GM19025 (cell line): ENCODE measurements around the gene SPEF1.
A peak's percentile ranks its signal among the peaks of the same experiment; 100 is the strongest.
"Not testable (repeated sequence)": the region's sequence is repeated elsewhere in the genome, so short reads cannot be mapped to it uniquely, and the experiment has no call there.

ENCODE experiments used
- ATAC-seq: cut with Tn5 transposase; IDR thresholded peaks from one replicate; pipeline ENCODE4 v1.9.1; 2021; ENCODE audit warnings: mild to moderate bottlenecking, low read depth, moderate library complexity; ENCODE audit not compliant: unreplicated experiment

The SPEF1 gene, protein sequence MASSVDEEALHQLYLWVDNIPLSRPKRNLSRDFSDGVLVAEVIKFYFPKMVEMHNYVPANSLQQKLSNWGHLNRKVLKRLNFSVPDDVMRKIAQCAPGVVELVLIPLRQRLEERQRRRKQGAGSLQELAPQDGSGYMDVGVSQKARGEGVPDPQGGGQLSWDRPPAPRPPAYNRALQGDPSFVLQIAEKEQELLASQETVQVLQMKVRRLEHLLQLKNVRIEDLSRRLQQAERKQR

DNA sequence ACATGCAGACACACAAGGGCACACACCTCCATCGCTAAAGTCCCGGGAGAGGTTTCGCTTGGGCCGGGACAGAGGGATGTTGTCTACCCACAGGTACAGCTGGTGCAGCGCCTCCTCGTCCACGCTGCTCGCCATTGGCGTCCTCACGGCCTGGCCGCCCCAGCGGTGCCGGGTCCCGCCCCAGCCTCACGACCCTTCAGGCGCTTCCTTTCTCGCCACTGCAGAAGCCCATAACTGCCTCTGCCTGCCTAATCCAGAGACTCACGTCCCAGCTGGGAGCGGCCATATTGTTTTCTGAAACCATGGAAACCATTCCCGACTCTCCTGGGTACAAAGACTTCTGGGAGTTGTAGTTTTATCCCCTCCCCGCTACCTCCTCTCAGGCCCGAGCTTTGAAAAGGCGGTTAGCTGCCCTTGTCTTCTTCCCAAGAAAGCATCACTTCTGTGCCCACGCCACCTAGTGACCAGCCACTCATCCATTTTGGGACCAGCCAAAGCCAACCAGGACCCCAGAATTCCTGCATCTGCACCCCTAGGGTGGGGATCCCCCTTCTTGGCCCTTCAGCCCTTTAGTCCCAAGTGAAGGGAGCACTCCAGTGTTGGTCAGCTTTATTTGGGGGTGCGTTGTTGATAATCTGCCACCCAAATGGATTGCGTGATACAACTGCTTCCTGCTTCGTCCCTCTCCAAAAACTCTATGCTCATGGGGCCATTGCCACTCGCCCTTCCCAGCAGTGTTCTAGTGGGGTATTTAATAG lies at the start of gene SPEF1:
Gene SPEF1 (minus strand): TSS at position 296 of the 758 bp plus-strand sequence. CDS start 161 bp downstream, at position 135.
- peak; percentile 54 for ATAC-seq

DNA sequence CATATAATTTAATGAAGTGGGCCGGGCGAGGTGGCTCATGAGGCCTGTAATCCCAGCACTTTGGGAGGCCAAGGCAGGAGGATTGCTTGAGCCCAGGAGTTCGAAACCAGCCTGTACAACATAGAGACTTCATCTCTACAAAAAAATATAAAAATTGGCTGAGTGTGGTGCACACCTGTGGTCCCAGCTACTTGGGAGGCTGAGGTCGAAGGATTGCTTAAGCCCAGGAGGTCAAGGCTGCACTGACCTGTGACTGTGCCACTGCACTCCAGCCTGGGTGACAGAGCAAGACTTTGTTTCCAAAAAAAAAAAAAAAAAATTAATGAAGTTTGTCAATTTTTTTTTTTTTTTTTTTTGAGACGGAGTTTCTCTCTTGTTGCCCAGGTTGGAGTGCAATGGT lies 48.6 kb upstream of the SPEF1 start:
- ATAC-seq, result not testable (repeated sequence)

DNA sequence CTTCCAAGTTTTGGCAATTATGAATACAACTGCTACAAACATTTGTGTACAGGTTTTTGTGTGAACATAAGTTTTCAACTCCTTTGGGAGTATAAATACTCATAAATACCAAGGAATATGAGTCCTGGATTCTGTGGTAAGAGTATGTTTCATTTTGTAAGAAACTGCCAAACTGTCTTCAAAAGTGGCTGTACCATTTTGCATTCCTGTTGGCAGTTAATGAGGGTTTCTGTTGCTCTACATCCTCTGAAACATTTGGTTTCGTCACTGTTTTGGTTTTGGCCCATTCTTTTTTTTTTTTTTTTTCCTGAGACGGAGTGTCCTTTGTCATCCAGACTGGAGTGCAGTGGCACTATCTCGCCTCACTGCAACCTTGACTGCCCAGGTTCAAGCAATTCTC lies 47.5 kb upstream of the SPEF1 start:
- ATAC-seq, result no peak

DNA sequence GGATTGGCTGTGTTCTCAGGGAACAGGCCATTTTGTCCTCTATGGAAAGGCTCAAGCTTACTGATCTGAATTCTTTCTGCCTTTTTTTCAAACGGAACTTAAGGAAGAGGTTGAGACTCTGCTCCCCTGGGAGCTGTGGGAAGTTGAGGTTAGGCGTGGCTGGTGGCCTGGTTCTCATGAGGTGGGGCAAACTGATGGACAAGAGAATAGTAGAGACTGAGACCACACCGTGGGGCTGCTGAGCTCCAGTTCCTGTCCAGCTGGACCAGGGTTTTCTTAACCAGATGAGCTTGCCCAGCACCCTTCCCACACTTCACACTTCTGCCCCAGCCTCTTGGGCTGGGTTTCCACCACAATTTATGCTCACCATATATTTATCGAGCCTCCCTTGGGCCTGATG lies 45.2 kb upstream of the SPEF1 start:
- no peak for ATAC-seq

DNA sequence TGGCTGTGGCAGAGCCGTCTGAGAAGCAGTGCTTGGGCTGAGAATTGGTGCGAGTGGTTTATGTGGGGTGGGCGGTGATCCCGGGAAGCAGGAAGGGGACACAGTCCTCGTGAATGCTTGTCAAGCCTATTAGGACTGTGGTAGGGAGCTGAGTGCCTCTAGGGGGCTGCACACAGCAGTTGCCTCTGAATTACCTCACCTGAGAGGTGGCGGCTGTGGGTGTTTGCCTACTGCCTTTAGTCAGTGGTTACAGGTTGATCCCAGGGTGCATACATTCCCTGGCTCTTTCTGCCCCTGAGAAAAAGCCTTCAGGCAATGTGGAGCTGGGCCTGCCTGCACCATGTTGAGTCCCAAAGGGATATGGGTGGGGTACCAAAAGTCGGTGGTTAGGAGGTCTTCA lies 44.3 kb upstream of the SPEF1 start:
- ATAC-seq, result no peak

DNA sequence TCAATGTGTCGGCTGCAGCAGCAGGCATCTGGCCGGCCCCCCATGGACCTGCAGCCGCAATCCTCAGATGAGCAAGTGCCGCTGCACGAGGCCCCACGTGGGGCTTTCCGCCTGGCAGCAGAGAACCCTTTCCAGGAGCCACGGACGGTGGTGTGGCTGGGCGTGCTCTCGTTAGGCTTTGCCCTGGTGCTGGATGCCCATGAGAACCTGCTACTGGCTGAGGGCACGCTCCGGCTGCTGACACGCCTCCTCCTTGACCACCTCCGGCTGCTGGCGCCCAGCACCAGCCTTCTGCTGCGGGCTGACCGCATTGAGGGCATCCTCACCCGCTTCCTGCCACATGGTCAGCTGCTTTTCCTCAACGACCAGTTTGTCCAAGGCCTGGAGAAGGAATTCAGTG lies 42.6 kb upstream of the SPEF1 start:
- ATAC-seq, result no peak

DNA sequence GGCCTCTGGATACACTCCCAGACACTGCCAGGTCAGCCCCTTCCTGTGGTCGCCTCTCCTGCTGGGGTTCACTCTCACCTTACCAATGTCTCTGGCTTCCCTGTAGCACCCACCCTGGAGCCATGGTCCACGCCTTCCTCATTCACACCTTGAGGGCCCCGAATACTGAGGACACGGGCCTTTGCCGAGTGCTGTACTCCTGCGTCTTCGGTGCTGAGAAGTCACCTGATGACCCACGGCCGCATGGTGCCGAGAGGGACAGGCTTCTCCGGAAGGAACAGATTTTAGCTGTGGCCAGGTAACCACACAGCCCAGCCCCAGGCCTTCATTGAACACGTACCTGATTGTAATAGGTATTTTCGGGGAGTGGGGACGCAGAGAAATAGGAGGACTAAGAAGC lies 40.7 kb upstream of the SPEF1 start:
- ATAC-seq, result no peak

DNA sequence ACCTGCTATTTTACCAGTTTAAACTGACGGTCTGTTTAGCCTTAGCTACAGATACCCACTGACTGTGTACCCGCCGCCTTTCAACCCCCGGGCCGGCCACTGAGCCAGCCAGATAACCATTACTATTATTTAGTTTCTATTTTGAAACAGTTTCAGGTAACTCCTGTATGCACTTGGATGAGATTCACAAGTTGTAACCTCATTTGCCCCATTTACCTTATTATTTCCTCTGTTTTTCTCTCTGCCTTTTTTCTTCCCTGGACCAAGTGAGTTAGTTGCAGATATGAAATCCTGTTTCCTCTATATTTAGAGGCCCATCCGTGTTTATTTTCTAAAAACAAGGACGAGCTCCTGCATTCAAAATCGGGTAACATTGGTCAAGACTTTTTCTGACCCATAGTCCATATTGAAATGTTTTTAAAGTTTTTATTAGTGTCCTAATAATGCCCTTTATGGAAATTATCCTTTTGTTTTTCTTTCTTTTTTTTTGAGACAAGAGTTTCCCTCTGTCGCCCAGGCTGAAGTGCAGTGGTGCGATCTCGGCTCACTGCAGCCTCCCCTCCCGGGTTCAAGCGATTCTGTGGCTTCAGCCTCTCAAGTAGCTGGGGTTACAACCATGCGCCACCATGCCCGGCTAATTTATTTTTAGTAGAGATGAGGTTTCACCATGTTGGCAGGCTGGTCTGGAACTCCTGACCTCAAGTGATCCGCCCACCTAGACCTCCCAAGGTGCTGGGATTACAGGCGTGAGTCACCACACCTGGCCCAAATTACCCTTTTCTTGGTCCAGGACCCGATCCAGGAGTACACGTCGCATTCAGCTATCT lies 39.9 kb upstream of the SPEF1 start:
- ATAC-seq, result peak; percentile 1

DNA sequence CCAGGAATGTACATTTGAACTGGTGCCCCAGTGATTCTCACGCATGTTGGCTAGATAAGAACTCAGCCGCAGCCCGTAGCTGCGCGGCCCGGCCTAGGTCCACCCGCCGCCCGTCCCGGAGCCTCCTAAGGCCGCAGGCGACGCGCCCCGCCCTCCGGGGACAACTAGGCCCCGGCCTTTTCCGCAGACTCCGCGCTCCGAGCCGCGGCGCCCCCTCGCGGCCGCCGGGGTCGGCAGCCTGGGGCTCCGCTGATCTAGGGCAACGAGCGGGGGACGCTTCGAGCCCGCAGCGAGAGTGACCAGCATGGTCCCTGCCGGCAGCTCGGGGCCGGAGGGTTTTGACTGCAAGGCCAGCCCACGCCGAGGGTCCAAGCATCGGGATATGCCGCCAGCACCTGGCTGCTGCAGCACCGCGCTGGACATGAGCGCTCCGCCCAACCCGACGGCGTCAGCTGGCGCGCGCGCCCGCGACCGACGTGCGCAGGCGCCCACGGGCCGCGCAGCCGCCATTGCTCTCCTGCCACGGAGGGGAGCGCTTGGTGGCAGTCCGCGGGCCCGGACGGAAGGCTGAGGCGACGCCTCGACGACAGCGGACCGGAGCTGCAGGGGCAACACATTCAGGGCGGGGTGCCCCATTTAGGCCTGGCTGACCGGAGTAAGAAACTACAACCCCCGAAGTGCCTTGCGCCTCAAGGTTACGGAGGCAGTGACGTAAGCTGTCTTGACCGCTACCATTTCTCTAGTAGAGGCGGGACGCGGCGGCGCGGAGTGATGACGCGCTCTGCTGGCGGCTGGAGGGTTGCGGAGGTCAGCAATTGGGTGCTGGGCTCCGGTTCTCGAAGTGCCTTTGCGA lies 39.0 kb upstream of the SPEF1 start, which contains the start of gene AP5S1:
Gene AP5S1 (plus strand): TSS at position 500 of the 853 bp plus-strand sequence. CDS start 1,571 bp downstream, outside the sequence.
- ATAC-seq, result peak; percentile 81

DNA sequence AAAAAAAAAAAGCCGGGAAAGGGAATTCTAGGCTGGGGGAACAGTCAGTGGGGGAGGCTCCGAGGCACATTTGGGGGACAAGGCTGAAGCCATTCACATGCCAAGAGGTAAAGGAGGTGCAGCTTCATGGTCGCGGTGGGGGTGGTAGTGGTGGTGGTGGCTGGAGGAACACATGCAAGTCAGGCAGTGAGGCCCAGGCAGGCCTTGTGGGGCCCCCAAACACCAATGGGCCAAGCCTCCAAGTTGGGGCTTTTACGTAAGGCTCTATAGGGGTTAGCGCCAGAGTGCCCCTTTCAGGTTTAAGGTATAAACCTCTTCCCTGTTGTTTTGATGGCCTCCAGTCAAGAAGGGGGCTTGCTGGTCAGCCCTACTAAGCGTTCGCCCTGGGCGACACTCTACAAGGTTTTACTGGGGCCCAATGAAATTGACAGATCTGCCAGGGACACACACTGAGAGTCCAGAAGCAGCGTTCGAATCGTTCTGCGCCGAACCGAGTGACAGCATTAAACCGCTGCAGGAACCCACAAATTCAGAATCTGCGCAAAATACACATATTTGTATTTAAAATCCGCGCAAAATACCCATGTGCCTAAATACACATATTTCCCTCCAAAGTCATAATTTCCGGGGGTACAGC lies 38.3 kb upstream of the SPEF1 start:
- ATAC-seq, result no peak

DNA sequence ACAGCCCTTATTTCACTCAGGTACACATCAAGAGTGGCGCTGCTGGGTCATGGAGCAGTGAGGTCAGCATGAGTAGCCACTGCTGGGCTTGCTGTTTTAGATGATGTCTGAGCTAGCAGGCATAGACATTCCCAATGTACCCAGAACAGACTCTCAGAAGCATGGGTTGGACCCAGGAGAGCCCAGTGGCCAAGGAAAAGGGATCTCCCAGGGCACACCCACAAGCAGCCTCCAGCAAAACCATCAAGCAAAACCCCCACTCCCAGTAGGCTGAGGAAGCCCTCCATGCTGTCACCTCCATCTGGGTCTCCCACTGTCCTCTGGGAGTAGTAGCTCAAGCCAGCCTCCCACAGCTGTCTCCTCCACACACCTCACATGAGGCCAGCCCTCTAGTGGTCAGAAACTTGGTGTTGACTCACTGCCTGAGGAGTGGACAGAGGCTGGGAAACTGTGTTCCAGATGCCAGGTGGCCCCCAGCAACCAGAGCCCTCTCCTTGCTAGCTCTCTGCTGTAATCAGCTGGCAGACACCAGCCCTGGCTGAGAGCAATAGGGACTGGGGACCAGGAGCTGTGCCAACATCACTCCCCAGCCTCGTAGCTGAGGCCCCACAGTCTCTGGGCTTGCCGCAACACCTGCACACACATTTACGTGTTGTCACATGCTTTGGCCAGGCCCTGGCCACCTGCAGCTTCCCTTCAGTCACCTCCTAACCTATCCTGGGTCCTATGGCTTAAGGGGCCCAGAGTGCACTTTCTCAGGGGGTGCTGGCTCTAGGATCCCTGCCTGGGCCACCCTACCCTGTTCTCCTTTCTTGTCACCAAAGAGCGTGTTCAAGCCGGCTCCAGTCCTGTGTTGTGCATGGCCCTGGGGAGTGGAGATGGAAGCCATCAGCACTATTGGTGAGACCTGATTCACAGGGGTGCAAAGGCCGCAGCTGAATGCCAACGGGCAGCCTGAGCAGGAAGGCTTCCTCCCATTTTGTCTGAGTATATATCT lies 37.2 kb upstream of the SPEF1 start:
- ATAC-seq, result no peak

DNA sequence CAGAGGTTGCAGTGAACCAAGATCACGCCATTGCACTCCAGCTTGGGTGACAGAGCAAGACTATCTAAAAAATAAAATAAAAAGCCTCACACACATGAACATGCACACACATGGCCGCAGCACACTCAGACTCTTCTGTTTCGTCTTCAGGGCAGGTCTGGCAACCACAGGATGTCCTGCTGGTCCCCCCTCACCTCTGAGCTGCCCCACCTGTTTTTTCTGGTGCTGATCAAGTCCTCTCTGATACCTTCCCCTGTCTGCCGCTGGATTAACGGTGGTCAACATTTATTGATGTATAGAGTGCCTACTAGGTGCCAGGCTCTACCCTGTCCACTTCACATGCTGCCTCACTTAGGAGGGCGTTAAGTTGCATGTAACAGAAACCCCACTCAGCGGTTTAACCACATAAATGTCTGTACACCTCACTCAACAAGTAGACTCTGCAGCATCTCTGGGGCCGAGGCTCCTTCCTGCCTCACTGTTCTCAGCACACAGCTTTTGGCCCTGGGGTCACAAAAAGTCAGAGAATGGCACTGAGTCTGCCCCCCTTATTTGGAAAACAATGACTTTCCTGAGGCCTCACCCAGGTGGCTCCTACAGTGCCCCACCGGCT lies 34.6 kb upstream of the SPEF1 start:
- ATAC-seq, result no peak

DNA sequence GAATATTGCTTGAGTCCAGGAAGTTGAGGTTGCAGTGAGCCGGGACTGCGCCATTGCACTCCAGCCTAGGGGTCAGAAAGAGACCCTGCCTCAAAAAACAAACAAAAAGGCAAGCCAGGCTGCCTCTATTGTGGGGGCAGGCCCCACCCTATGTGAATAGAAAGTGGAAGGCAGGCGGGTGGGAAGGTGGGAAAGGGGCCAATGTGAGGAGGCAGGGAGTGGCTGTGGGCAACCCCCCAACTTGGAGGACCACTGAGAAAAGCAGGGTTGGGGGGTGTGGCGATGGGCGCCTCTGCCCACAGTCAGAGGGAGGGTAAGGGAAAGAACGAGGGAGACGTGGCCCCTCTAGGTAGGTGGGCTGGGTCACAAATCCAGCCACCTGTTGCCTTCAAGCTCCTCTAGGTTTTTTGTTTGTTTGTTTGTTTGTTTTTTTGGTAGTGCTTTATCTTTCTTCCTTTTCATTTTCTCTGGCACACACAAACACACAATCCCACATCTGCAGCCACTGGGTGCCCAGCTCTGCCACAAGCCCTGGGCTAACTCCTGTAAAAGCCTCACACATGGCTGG lies 33.8 kb upstream of the SPEF1 start:
- ATAC-seq, result no peak

DNA sequence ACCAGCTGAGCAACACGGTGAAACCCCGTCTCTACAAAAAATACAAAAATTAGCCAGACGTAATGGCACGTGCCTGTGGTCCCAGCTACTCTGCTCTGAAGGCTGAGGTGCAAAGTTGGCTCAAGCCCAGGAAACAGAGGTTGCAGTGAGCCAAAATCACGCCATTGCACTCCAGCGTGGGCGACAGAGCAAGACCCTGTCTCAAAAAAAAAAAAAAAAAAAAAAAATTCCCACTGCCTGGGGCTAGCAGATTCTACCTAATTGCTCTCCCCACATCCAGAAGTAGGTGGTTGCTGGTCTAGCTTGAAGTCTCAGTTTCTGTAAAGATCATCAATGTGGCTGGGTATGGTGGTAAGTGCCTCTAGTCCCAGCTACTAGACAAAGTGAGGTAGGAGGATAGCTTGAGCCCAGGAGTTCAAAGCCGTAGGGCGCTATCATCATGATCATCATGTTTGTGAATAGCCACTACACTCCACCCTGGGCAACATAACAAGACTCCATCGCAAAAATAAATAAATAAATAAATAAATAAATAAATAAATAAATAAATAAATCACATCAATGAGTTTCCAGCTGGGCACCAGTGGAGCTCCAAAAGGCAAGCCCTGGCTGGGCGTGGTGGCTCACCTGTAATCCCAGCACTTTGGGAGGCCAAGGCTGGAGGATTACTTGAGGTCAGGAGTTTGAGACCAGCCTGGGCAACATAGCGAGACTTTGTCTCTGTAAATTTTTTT lies 32.8 kb upstream of the SPEF1 start:
- no peak for ATAC-seq

DNA sequence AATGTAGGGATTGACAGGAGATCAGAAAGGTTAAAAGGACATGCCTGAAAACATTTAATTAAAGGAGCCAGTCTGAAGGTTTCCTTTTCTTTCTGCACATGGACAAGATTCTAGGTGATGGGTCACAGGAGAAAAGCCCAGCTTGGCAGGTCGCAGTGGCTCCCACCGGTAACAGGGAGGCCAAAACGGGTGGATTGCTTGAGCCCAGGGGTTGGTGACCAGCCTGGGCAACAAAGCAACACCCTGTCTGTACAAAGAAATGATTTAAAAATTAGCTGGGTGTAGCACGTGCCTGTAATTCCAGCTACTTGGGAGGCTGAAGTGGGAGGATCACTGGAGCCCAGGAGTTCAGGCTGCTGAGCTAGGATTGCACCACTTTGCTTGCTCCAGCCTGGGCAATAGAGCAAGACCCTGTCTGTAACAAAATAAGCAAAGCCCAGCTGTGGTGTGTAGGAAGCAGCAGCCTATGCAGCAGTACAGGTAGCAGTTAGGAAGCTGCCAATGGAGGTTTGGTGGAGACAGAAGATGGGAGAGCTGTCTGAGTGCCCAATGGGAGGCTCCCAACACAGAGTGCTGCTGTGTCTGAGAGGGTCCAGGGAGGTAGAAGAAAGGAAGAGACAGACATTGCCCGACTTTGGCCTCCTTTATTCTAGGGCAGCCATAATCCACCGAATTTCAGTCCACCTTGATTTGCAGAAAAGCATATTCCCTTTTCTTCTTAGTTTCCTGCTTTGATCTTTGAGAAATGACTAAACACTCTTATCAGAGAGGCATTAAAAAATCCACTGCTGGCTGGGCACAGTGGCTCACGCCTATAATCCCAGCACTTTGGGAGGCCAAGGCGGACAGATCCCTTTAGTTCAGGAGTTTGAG lies 32.0 kb upstream of the SPEF1 start:
- no peak for ATAC-seq

DNA sequence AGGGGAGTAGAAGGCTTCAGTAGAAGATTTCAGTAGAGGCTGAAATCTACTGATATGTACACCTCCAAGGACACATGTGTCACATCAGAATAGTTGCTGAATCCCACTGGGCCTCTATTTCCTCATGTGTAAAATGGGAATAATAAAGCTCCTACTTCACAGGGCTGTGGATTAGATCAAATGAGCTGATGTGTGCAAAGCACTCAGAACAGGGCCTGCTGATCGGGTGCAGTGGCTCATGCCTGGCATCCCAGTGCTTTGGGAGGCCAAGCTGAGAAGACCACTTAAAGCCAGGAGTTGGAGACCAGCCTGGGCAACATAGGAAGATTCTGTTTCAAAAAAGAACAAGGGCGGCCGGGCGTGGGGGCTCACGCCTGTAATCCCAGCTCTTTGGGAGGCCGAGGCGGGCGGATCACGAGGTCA lies 31.0 kb upstream of the SPEF1 start:
- ATAC-seq, result no peak
